GM12878 (cell line): Measurements from ENCODE around the gene MRTFB. TPM values are rescaled to one million over a fixed set of nuclear protein-coding genes. Genes with fewer than 3 reads are reported as not detected.

Experiments
- BMI1 ChIP-seq: fragments of 450-650 bp; IDR thresholded peaks from 2 replicates; pipeline ENCODE4 v1.6.1; 2016; ENCODE audit warnings: mild to moderate bottlenecking, moderate library complexity, borderline replicate concordance
- IKZF1 ChIP-seq: fragments of 450-650 bp; conservative IDR thresholded peaks from 2 replicates; pipeline ENCODE4 v1.6.1; 2017; ENCODE audit warnings: antibody characterized with exemption, mild to moderate bottlenecking
- NR2C1 ChIP-seq: fragments of 450-650 bp; IDR thresholded peaks from 2 replicates; pipeline ENCODE4 v1.6.1; 2017; ENCODE audit warnings: antibody characterized with exemption, mild to moderate bottlenecking, moderate library complexity
- RAD51 ChIP-seq: fragments of 450-650 bp; IDR thresholded peaks from 2 replicates; pipeline ENCODE4 v1.6.1; 2016; ENCODE audit warnings: moderate library complexity, mild to moderate bottlenecking, inconsistent platforms
- SP1 ChIP-seq: IDR thresholded peaks from one replicate; pipeline ENCODE4 v1.6.1; 2011; ENCODE audit warnings: low read depth, low read length
- TAF1 ChIP-seq: IDR thresholded peaks from 2 replicates; pipeline ENCODE4 v1.6.1; 2011; ENCODE audit warnings: mild to moderate bottlenecking, low read depth, low read length, borderline replicate concordance
- polyA plus RNA-seq, 11 experiments: library from polyadenylated mRNA; depleted of rRNA in 4 of 11; unstranded in 6 of 11; stranded (reverse) in 5 of 11; fragments of >200 nt; fragmentation: Nextera tagmentation in 4 of 11; fragmentation: Illumina TruSeq in 1 of 11; extraction: Ambion mirVana in 4 of 11; extraction: Trizol in 1 of 11; gene quantifications; 1 replicate in 1 of 11; 2 replicates in 10 of 11; pipeline versions ENCODE4 v1.2.1 to v1.2.3, GENCODE V29; 2011 to 2016; ENCODE audit warnings: inconsistent platforms in 2 of 11, missing spikeins in 2 of 11, low read depth in 1 of 11
- total RNA-seq, 4 experiments: library from RNA; depleted of rRNA in 3 of 4; stranded (reverse); fragments of >200 nt in 3 of 4; fragmentation: Illumina TruSeq in 1 of 4; extraction: Trizol in 1 of 4; gene quantifications; 2 replicates each; pipeline versions ENCODE4 v1.2.1 to v1.2.3, GENCODE V29; 2013 to 2021
- TF ChIP-seq, protein P1 (sequence below), 3 experiments: IDR thresholded peaks in 2 of 3; conservative IDR thresholded peaks in 1 of 3; 2 replicates each; pipeline ENCODE4 v1.5.1; 2011; ENCODE audit warnings: low read depth in 3 of 3, low read length in 3 of 3, mild to moderate bottlenecking in 3 of 3, control low read depth in 2 of 3, moderate library complexity in 2 of 3, inconsistent platforms in 1 of 3, mixed read lengths in 1 of 3; ENCODE audit not compliant: control insufficient read depth in 2 of 3, insufficient read depth in 1 of 3; ENCODE audit errors: extremely low read depth in 1 of 3
- TF ChIP-seq, protein P2 (sequence below): fragments of 450-650 bp; IDR thresholded peaks from 2 replicates; pipeline ENCODE4 v1.6.1; 2018; ENCODE audit warnings: mild to moderate bottlenecking, low read depth, moderate library complexity; ENCODE audit not compliant: partially characterized antibody
- TF ChIP-seq, protein P3 (sequence below): IDR thresholded peaks from 2 replicates; pipeline ENCODE4 v1.6.1; 2011; ENCODE audit warnings: borderline replicate concordance, low read depth, mild to moderate bottlenecking, moderate library complexity, low read length; ENCODE audit not compliant: insufficient read depth, poor library complexity, severe bottlenecking
- TF ChIP-seq, protein P4 (sequence below): fragments of 450-650 bp; IDR thresholded peaks from 2 replicates; pipeline ENCODE4 v1.6.1; 2016; ENCODE audit warnings: mild to moderate bottlenecking

The MRTFB gene
- total and polyA plus RNA-seq, 10 of the 15 experiments (the other 5 are each of a cell fraction or from before 2014, with no cell fraction given) = 2.1 to 14.3 (median 8.0) TPM

DNA sequence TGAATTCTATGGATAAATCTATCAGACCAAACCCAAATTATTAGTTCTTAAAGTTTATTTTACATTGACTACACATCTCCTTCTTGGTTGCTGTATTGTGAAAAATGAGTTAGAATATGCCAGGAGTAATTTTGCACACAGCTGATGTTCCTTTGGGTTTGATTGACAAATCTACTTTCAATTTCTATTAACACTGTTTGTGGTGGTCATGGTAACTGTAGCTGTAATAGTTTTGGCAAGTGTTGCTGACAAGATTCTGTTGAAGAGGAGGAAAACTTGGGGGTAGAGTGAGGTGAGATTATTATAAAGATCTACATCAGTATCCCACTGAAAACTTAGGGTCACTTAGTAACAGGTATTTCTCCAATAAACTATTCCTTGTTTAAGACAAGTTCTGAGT, 30.3 kb downstream of the MRTFB start (continued):
- TF ChIP-seq, protein P1, sequence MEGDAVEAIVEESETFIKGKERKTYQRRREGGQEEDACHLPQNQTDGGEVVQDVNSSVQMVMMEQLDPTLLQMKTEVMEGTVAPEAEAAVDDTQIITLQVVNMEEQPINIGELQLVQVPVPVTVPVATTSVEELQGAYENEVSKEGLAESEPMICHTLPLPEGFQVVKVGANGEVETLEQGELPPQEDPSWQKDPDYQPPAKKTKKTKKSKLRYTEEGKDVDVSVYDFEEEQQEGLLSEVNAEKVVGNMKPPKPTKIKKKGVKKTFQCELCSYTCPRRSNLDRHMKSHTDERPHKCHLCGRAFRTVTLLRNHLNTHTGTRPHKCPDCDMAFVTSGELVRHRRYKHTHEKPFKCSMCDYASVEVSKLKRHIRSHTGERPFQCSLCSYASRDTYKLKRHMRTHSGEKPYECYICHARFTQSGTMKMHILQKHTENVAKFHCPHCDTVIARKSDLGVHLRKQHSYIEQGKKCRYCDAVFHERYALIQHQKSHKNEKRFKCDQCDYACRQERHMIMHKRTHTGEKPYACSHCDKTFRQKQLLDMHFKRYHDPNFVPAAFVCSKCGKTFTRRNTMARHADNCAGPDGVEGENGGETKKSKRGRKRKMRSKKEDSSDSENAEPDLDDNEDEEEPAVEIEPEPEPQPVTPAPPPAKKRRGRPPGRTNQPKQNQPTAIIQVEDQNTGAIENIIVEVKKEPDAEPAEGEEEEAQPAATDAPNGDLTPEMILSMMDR (IDR thresholded peaks at IDR 0.05 in 2 of 3, conservative IDR thresholded peaks at IDR 0.05 in 1 of 3; ENCODE audit: control insufficient read depth in 2 of 3, extremely low read depth in 1 of 3, insufficient read depth in 1 of 3, low read depth in 3 of 3, low read length in 3 of 3) = no peak
- TF ChIP-seq IKZF1 (no peak), SP1 (no peak), RAD51 (no peak), NR2C1 (no peak), BMI1 (peak; percentile 72; the same call in 1 of the 2 replicates), TAF1 (no peak)
- TF ChIP-seq, protein P2, sequence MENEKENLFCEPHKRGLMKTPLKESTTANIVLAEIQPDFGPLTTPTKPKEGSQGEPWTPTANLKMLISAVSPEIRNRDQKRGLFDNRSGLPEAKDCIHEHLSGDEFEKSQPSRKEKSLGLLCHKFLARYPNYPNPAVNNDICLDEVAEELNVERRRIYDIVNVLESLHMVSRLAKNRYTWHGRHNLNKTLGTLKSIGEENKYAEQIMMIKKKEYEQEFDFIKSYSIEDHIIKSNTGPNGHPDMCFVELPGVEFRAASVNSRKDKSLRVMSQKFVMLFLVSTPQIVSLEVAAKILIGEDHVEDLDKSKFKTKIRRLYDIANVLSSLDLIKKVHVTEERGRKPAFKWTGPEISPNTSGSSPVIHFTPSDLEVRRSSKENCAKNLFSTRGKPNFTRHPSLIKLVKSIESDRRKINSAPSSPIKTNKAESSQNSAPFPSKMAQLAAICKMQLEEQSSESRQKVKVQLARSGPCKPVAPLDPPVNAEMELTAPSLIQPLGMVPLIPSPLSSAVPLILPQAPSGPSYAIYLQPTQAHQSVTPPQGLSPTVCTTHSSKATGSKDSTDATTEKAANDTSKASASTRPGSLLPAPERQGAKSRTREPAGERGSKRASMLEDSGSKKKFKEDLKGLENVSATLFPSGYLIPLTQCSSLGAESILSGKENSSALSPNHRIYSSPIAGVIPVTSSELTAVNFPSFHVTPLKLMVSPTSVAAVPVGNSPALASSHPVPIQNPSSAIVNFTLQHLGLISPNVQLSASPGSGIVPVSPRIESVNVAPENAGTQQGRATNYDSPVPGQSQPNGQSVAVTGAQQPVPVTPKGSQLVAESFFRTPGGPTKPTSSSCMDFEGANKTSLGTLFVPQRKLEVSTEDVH = no peak
- TF ChIP-seq, protein P3, sequence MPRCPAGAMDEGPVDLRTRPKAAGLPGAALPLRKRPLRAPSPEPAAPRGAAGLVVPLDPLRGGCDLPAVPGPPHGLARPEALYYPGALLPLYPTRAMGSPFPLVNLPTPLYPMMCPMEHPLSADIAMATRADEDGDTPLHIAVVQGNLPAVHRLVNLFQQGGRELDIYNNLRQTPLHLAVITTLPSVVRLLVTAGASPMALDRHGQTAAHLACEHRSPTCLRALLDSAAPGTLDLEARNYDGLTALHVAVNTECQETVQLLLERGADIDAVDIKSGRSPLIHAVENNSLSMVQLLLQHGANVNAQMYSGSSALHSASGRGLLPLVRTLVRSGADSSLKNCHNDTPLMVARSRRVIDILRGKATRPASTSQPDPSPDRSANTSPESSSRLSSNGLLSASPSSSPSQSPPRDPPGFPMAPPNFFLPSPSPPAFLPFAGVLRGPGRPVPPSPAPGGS = no peak
- TF ChIP-seq, protein P4, sequence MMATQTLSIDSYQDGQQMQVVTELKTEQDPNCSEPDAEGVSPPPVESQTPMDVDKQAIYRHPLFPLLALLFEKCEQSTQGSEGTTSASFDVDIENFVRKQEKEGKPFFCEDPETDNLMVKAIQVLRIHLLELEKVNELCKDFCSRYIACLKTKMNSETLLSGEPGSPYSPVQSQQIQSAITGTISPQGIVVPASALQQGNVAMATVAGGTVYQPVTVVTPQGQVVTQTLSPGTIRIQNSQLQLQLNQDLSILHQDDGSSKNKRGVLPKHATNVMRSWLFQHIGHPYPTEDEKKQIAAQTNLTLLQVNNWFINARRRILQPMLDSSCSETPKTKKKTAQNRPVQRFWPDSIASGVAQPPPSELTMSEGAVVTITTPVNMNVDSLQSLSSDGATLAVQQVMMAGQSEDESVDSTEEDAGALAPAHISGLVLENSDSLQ = peak; percentile 80
- TF ChIP-seq, all 136 proteins: peak for 3
